HG03280 (cell line): ENCODE data around the gene BRD4.
A peak's percentile ranks its signal among the peaks of the same experiment; 100 is the strongest.
"Not testable (repeated sequence)": the region's sequence is repeated elsewhere in the genome, so short reads cannot be mapped to it uniquely, and the experiment has no call there.

Experiments used
- ATAC-seq: cut with Tn5 transposase; IDR thresholded peaks from one replicate; pipeline ENCODE4 v1.9.1; 2021; ENCODE audit warnings: mild to moderate bottlenecking, moderate library complexity; ENCODE audit not compliant: unreplicated experiment

BRD4 gene

GRCh38 chr19:15363048-15363447 lies 30.7 kb upstream of the BRD4 start:
- ATAC-seq, result not testable (repeated sequence)

- ATAC-seq, result not testable (repeated sequence)
Observed at GRCh38 chr19:15360015-15360414, 27.7 kb upstream of the BRD4 start.

GRCh38 chr19:15358918-15359317 lies 26.6 kb upstream of the BRD4 start:
- ATAC-seq, result no peak

GRCh38 chr19:15357906-15358305 lies 25.6 kb upstream of the BRD4 start:
- ATAC-seq, result no peak

GRCh38 chr19:15354566-15355296 lies 22.4 kb upstream of the BRD4 start:
- no peak for ATAC-seq

GRCh38 chr19:15353908-15354307 lies 21.6 kb upstream of the BRD4 start:
- no peak for ATAC-seq

- ATAC-seq, result not testable (repeated sequence)
Observed at GRCh38 chr19:15352535-15352934, 20.2 kb upstream of the BRD4 start.

DNA sequence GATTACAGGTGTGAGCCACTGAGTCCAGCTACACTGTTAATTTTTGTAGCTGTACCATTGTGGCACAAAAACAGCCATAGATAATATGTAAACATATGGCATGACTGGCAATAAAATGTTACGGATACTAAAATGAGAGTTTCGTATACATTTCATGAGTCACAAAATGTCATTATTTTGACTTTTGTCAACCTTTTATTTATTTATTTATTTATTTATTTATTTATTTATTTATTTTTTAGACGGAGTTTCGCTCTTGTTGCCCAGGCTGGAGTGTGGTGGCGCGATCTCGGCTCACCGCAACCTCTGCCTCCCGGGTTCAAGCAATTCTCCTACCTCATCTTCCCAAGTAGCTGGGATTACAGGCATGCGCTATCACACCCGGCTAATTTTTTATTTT lies 9.0 kb upstream of the BRD4 start:
- ATAC-seq, result not testable (repeated sequence)

DNA sequence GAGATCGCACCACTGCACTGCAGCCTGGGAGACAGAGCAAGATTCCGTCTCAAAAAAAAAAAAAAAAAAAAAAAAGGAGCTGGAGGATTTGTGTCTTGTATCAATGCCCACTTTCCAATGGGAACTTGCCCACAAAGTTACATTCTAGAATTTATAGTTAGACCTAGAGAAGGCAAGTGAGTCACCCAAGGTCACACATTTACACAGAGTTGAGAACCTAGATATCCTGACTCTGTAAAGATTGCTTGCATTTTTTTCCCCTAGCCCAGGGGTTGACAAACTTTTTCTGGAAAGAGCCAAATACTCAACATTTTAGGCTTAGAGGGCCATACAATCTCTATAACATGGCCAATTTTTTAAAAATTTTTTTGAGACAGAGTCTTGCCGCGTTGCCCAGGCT lies 7.7 kb upstream of the BRD4 start:
- no peak for ATAC-seq

DNA sequence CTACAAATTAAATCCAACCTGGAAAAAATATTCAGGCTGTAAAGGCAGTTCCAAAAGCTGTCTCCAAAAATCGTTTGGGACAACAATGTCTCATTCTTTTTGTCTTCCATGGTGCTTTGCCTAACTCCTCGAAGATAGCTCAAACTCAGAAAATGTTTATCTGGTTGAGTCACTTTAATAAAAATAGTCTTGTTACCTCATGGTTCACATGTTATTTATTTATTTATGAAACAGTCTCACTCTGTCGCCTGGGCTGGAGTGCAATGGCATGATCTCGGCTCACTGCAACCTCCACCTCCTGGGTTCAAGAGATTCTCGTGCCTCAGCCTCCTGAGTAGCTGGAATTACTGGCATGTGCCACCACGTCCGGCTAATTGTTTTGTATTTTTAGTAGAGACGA lies 4.9 kb upstream of the BRD4 start:
- ATAC-seq, result no peak

DNA sequence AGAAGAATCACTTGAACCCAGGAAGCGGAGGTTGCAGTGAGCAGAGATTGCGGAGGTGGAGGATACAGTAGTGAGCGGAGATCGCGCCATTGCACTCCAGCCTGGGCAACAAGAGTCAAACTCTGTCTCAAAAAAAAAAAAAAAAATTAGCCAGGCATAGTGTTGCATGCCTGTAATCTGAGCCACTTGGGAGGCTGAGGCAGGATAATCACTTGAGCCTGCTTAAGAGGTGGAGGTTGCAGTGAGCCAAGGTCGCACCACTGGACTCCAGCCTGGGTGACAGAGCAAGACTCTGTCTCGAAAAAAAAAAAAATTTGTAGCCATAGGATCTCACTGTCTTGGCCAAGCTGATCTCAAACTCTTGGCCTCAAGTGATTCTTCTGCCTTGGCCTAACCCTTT lies 3.7 kb upstream of the BRD4 start:
- ATAC-seq, result not testable (repeated sequence)

- ATAC-seq, result peak; percentile 37
Observed at GRCh38 chr19:15331419-15332310, 674 bp downstream of the BRD4 start.

DNA sequence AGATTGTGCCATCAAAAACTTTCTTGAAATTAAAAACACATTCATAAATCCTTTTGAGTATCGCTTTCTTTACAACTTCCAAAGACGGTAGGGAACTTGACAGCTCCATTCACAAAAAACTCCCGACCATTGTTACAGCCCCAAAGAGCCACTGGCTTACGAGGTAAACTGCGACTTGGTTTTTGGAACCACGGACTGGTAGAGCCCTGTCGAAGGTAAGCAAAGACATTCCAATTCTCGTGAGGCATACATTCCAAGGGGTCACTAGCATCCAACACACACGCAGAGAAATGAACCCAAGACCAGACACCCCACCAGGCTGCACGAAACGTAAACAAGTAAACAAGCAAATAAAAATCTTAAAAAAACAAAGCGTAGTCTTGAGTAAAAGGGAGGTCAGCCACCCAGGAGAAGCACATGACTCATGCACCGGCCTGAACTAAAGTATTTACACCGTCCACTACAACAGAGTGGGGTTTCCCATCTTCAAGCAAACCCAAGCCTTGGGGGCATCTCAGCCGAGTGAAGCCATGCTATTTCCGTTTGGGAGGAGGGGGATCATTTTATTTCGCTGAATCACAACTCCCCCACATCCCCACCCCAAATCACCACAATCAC lies 1.4 kb downstream of the BRD4 start:
- no peak for ATAC-seq

GRCh38 chr19:15328312-15328711 lies 4.0 kb downstream of the BRD4 start:
- ATAC-seq, result no peak

GRCh38 chr19:15324791-15325519 lies 7.4 kb downstream of the BRD4 start:
- no peak for ATAC-seq

- no peak for ATAC-seq
Observed at GRCh38 chr19:15323496-15324235, 8.7 kb downstream of the BRD4 start.

- no peak for ATAC-seq
Observed at GRCh38 chr19:15321739-15322138, 10.6 kb downstream of the BRD4 start.

GRCh38 chr19:15320116-15320515 lies 12.2 kb downstream of the BRD4 start:
- no peak for ATAC-seq

DNA sequence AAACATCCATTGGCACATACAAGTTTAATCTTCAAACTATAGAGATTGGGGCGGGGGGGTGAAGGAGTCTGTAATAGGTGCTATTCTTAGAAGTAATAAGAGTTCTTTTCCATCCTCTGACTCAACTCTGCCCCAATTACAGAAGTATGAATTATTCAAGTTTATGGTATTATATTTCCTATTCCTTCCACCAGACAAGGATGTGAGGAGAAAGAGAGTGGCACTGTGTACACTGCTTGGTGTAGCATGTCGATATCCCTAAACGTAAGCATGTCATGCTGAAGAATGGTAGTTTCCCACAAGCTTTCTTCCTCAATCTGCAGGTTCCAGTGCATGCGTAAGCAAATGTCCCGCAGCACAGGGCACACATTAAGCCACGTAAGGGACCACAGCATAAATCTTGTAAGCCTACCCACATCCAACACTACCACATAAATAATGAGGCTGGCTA lies 14.1 kb downstream of the BRD4 start:
- ATAC-seq, result no peak

GRCh38 chr19:15317392-15318071 lies 14.8 kb downstream of the BRD4 start:
- ATAC-seq, result no peak
